H1 (cell line): ENCODE data around the gene TNS3. TPM values are rescaled to one million over a fixed set of nuclear protein-coding genes. Genes with fewer than 3 reads are reported as not detected.

Source experiments
- CHD1 ChIP-seq: IDR thresholded peaks from 2 replicates; pipeline ENCODE4 v1.6.1; 2012; ENCODE audit warnings: low read depth, low read length, improper control_type of control experiment
- CHD7 ChIP-seq: fragments of 300-600 bp; sonication (generic); IDR thresholded peaks from 2 replicates; pipeline ENCODE4 v1.7.1; 2012; ENCODE audit warnings: low read length, moderate library complexity, mild to moderate bottlenecking, inconsistent platforms; ENCODE audit not compliant: insufficient replicate concordance
- CTBP2 ChIP-seq: IDR thresholded peaks from 2 replicates; pipeline ENCODE4 v1.7.0; 2011; ENCODE audit warnings: borderline replicate concordance, mild to moderate bottlenecking, moderate library complexity, mixed read lengths, low read length; ENCODE audit not compliant: insufficient read depth, insufficient read length
- EP300 ChIP-seq, 2 experiments: IDR thresholded peaks; 1 replicate in 1 of 2; 2 replicates in 1 of 2; pipeline ENCODE4 v1.6.1; 2011 to 2012; ENCODE audit warnings: low read depth in 2 of 2, low read length in 2 of 2, mild to moderate bottlenecking in 2 of 2, borderline replicate concordance in 1 of 2, inconsistent platforms in 1 of 2, moderate library complexity in 1 of 2
- FOSL1 ChIP-seq: IDR thresholded peaks from 2 replicates; pipeline ENCODE4 v1.6.1; 2011; ENCODE audit warnings: mild to moderate bottlenecking, low read depth, low read length, moderate library complexity; ENCODE audit not compliant: insufficient read depth
- GTF2F1 ChIP-seq: IDR thresholded peaks from 2 replicates; pipeline ENCODE4 v1.6.1; 2012; ENCODE audit warnings: low read depth, low read length, improper control_type of control experiment, borderline replicate concordance
- KDM5A ChIP-seq: fragments of 200-600 bp; IDR thresholded peaks from 2 replicates; pipeline ENCODE4 v1.7.1; 2012; ENCODE audit warnings: mild to moderate bottlenecking, low read length, inconsistent platforms, mixed read lengths
- NRF1 ChIP-seq: IDR thresholded peaks from 2 replicates; pipeline ENCODE4 v1.6.1; 2011; ENCODE audit warnings: mild to moderate bottlenecking, low read depth, low read length, improper control_type of control experiment
- POLR2A ChIP-seq, 2 experiments: IDR thresholded peaks; 1 replicate in 1 of 2; 2 replicates in 1 of 2; pipeline ENCODE4 v1.6.1; 2011; ENCODE audit warnings: low read depth in 2 of 2, low read length in 2 of 2, mild to moderate bottlenecking in 2 of 2; ENCODE audit errors: control extremely low read depth in 1 of 2
- POU5F1 ChIP-seq: IDR thresholded peaks from 2 replicates; pipeline ENCODE4 v1.6.1; 2011; ENCODE audit warnings: low read depth, mild to moderate bottlenecking, low read length, moderate library complexity
- RNF2 ChIP-seq: fragments of 200-900, 300-1000 bp; sonication (generic); IDR thresholded peaks from 2 replicates; pipeline ENCODE4 v1.7.1; 2016; ENCODE audit warnings: borderline replicate concordance, low read depth, mild to moderate bottlenecking, antibody characterized with exemption, low read length; ENCODE audit not compliant: poor library complexity, severe bottlenecking; ENCODE audit errors: missing control alignments
- SP2 ChIP-seq: IDR thresholded peaks from 2 replicates; pipeline ENCODE4 v1.6.1; 2012; ENCODE audit warnings: mild to moderate bottlenecking, low read length, inconsistent platforms
- polyA plus RNA-seq, 7 experiments: library from polyadenylated mRNA; depleted of rRNA in 3 of 7; stranded (reverse) in 5 of 7; unstranded in 2 of 7; fragments of >200 nt in 5 of 7; fragments of 200-250 nt in 2 of 7; gene quantifications; 1 replicate in 5 of 7; 2 replicates in 1 of 7; 4 replicates in 1 of 7; pipeline versions ENCODE4 v1.2.1 to v1.2.3, GENCODE V29; 2011 to 2013; ENCODE audit warnings: missing spikeins in 2 of 7, mixed read lengths in 2 of 7
- total RNA-seq: library from RNA; stranded (reverse); fragmentation: NEBNext Ultra II Directional; extraction: Animal tissue kit (Norgen Biotek cat#: 25700); gene quantifications from 2 replicates; pipeline ENCODE4 v1.2.1, GENCODE V29; 2021

TNS3 gene
- total and polyA plus RNA-seq, 2 of the 8 experiments (the other 6 are each of a cell fraction or from before 2014, with no cell fraction given): 11.9 to 24.2 TPM

DNA sequence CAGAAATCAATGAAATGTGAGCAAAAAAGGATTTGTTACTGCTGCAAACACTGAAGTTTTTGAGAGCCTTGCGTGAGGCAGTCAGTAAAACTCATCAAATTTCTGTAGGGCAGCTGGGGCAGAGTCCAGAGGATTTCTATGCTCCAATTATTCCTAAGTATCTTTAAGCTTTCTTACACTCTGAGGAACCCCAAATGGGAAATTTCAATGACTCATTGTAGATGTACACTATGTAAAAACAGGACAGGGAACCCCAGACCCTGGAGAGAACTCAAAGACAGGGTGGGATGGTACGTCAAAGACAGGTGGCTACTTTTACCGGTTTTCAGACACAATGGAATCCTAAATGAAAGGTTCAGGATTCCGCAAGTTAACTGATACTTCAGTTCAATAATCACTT, 120.2 kb downstream of the TNS3 start (continued):
- no peak for TF ChIP-seq CHD7
- TF ChIP-seq CTBP2: no peak
- TF ChIP-seq CHD1: no peak
- TF ChIP-seq POU5F1: no peak
- TF ChIP-seq EP300 (IDR thresholded peaks at IDR 0.05; ENCODE audit: borderline replicate concordance in 1 of 2, low read depth in 2 of 2, low read length in 2 of 2): no peak
- TF ChIP-seq GTF2F1: no peak
- TF ChIP-seq POLR2A (IDR thresholded peaks at IDR 0.05; ENCODE audit: control extremely low read depth in 1 of 2, low read depth in 2 of 2, low read length in 2 of 2): no peak
- no peak for TF ChIP-seq SP2
- no peak for TF ChIP-seq FOSL1
- TF ChIP-seq RNF2: no peak
- no peak for TF ChIP-seq KDM5A
- no peak for TF ChIP-seq NRF1
